RWPE1 (cell line): ENCODE data around the gene SFR1.

ENCODE experiments used
- CTCF ChIA-PET: fragments of 350-600 bp; sonication (Branson Sonifier 250); formaldehyde crosslinking; extraction: SDS; loops from one replicate; lab custom pipeline; 2021; lab: Yijun Ruan, JAX
- POLR2A ChIA-PET: fragments of 400-600 bp; formaldehyde crosslinking; extraction: SDS; loops from one replicate; lab custom pipeline; 2020; ENCODE audit warnings: antibody characterized with exemption; ENCODE audit not compliant: low non-redundant PET; lab: Yijun Ruan, JAX
- DNase-seq: peaks from one replicate; pipeline ENCODE4 v3.0.0; 2012; ENCODE audit warnings: low spot score
- H3K27ac ChIP-seq: fragments of 450-650 bp; 2 replicates; pipeline ENCODE4 v1.5.1; 2017
- TF ChIP-seq, protein P1 (sequence below): fragments of 450-650 bp; conservative IDR thresholded peaks from 2 replicates; pipeline ENCODE4 v1.5.1; 2017; ENCODE audit warnings: low read depth, mild to moderate bottlenecking

SFR1 gene, protein sequence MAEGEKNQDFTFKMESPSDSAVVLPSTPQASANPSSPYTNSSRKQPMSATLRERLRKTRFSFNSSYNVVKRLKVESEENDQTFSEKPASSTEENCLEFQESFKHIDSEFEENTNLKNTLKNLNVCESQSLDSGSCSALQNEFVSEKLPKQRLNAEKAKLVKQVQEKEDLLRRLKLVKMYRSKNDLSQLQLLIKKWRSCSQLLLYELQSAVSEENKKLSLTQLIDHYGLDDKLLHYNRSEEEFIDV

DNA sequence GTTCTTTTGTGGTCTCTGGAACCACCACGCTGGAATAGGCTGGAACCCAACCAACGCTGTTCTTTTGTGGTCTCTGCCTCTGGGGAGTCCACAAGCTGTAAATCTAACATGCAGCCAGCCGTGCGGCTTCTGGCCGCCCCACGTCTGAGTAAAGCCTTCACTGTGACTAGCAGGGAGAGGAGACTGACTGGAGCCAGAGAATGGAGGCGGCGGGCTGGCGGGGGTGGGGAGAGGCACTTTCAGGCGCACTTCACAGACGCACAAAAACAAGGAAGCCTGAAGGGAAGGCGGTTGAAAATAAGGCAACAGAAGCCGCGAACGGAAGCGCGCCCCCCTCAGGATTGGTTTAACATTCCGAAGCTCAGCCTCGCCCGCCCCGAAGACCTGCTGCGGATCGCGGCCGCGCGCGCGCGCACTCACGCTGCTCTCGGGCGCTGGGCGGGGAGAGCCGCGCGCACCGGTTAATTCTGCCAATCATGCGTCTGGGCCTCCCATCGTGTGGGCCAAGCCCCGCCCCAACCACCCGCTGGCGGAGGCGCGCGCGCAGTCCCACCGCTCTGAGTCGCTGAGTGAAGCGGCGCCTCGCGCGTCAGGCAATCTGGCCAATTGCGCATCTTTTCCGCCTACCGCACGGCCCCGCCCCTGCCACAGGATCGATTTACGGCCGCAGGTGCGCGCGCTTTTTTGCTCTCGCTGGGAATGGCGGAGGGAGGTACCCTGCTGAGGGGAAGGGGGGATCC lies at the start of gene SFR1:
TSS of gene SFR1 (plus strand) at position 687 of the 740 bp plus-strand sequence. CDS start at position 700, 13 bp downstream.
- POLR2A ChIA-PET, result interaction anchor here (0.7 to 2.0 kb wide), 3 partner anchors 12 to 40 kb away, joined by 3 to 8 read pairs (median 5); no protein-coding TSS in a partner anchor
- CTCF ChIA-PET, result interaction anchor here (0.5 to 3.2 kb wide), 19 partner anchors 9 to 519 kb away, joined by 3 to 15 read pairs (median 4); partner anchors contain the start of gene COL17A1
- TF ChIP-seq, protein P1, sequence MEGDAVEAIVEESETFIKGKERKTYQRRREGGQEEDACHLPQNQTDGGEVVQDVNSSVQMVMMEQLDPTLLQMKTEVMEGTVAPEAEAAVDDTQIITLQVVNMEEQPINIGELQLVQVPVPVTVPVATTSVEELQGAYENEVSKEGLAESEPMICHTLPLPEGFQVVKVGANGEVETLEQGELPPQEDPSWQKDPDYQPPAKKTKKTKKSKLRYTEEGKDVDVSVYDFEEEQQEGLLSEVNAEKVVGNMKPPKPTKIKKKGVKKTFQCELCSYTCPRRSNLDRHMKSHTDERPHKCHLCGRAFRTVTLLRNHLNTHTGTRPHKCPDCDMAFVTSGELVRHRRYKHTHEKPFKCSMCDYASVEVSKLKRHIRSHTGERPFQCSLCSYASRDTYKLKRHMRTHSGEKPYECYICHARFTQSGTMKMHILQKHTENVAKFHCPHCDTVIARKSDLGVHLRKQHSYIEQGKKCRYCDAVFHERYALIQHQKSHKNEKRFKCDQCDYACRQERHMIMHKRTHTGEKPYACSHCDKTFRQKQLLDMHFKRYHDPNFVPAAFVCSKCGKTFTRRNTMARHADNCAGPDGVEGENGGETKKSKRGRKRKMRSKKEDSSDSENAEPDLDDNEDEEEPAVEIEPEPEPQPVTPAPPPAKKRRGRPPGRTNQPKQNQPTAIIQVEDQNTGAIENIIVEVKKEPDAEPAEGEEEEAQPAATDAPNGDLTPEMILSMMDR, result peak; percentile 76
- DNase-seq, result peak; percentile 98
- H3K27ac ChIP-seq, result peak within 1 kb of the TSS; percentile 100

DNA sequence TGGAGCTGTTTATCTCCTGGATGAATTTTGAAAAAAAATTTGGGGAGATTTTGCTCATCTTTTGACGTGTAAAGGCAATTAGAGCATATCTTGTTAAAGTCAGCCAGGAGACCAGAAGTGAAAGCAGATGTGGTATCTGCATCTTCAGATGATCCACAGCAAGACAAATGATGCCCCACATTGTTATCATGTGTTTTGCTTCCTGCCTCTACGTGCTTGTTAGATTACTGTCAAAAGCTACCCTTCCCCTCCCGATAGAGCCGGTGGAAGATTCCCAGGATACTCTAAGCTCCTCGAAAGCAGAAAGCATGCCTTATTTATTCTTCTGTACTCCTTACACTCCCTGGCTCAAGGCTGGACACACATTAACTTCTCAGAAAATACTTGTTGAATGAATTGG lies 49.2 kb upstream of the SFR1 start:
- no peak for DNase-seq
- ChIA-PET POLR2A (no interaction called here), CTCF (interaction anchor here (0.6 to 1.0 kb wide), 3 partner anchors 8 to 31 kb away, joined by 3 to 4 read pairs (median 4); no protein-coding TSS in a partner anchor)
- TF ChIP-seq, protein P1, result no peak
- H3K27ac ChIP-seq, result no peak overlapping the region

DNA sequence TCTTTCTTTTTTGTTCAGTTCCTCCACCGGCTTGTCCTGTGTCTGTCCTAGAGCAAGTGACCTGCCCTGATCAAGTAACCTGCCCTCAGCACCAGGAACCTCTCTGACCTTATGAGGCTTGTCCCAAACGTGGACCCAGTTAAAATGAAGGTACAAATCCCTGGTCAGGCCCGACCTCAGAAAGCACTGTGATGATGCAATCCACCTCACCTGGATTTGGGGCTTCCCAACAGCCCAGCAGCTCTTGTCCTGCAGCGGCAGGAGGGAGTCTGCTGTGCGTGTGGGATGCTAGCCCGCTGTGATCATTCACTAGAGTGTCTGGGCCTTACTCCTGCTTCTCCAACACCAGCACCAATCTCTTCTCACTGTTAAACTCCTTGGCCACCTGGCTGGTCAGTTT lies 47.5 kb upstream of the SFR1 start:
- ChIA-PET POLR2A (no interaction called here), CTCF (interaction anchor here (0.6 kb wide), 1 partner anchor 17 kb away, joined by 7 read pairs; no protein-coding TSS in a partner anchor)
- H3K27ac ChIP-seq, result peak overlapping the region; percentile 42
- DNase-seq, result no peak
- TF ChIP-seq, protein P1, result no peak

DNA sequence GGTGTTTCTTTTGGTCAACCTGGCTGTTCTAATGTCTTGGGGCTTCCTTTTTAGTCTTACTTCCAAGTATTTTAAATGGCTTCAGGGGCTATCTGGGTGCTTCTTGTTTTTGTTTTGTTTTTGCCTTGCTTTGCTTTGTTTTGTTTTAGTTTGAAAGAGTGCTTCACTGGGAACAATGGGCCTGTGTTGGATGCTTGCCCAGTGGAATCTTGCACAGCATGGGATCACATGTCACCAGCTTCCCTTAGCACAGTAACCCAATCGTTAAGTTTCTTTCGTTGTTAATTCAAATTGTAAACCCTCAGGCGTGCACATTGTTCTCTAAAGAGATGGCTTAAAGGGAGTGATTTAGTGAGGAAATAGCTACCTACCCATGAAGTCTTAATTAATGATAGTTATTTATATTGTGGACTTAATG lies 45.2 kb upstream of the SFR1 start:
- ChIA-PET POLR2A (no interaction called here), CTCF (interaction anchor here (0.6 to 0.7 kb wide), 2 partner anchors 9 to 21 kb away, joined by 3 read pairs; partner anchors contain the start of gene COL17A1)
- no peak overlapping the region for H3K27ac ChIP-seq
- TF ChIP-seq, protein P1, result no peak
- no peak for DNase-seq

DNA sequence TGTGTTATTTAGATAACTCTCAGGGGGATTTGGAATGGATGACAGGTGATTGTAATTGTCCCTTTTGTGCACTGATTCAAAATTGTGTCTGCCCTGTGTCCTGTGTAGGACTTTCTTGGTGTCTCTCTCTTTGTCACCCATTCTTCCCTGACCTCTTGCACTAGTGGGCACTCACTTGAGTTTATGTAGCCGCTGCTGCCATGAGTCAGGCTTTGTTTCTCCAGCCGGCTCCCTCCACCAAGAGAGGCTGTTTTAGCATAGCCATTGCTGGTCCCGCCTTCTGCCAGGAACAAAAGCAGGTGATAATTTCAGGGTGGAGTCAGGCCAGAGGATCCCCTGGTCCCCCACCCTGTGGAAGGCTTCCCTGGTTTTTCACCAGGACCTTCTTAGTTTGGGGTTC lies 44.7 kb upstream of the SFR1 start:
- peak overlapping the region; percentile 33 for H3K27ac ChIP-seq
- CTCF ChIA-PET, result interaction anchor here (0.6 to 1.4 kb wide), 5 partner anchors 9 to 47 kb away, joined by 3 to 7 read pairs (median 4); partner anchors contain the start of gene COL17A1
- POLR2A ChIA-PET, result interaction anchor here (0.7 kb wide), 1 partner anchor 201 kb away, joined by 3 read pairs; no protein-coding TSS in a partner anchor
- TF ChIP-seq, protein P1, result no peak
- no peak for DNase-seq

DNA sequence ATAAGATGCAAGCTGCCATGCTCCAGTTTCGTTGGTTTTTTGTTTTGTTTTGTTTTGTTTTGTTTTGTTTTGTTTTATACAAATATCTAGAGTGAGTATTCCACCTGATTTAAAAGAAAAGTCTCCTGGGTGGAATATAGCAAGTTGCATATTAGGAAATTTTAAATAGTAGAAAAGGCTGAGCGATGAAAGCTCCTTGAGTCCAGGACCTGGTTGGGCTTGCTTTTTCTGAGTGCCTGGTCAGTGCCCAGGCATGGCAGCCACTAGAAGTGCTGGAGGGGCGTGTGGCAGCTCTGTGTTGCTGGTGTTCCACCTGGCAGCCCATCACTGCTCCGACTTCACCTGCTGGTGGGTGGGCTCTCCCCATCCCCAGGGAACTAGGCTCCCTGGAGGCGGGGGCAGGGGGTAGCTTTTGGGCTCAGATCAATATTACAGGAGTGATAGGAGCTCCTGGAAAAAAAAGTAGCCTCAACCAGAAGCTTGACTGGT lies 44.3 kb upstream of the SFR1 start:
- TF ChIP-seq, protein P1, result no peak
- H3K27ac ChIP-seq, result peak overlapping the region; percentile 33
- DNase-seq, result no peak
- POLR2A ChIA-PET, result interaction anchor here (0.7 kb wide), 1 partner anchor 201 kb away, joined by 3 read pairs; no protein-coding TSS in a partner anchor
- CTCF ChIA-PET, result interaction anchor here (0.7 to 1.4 kb wide), 5 partner anchors 10 to 47 kb away, joined by 4 to 7 read pairs (median 5); no protein-coding TSS in a partner anchor
